Prostate gland (tissue), 2 donors: ENCODE measurements around the gene USP10.

Experiments used
- POLR2A ChIP-seq: fragments of 450-650 bp; IDR thresholded peaks from one replicate; pipeline ENCODE4 v1.6.1; 2016; ENCODE audit warnings: antibody characterized with exemption, mild to moderate bottlenecking
- POLR2AphosphoS5 ChIP-seq: sonication (generic); formaldehyde crosslinking; IDR thresholded peaks from one replicate; pipeline ENCODE4 v1.6.1; 2017; ENCODE audit warnings: antibody characterized with exemption
- TF ChIP-seq, protein P1 (sequence below), 4 experiments: fragments of 200-600 bp in 2 of 4; fragments of 450-650 bp in 2 of 4; sonication (generic) in 2 of 4; IDR thresholded peaks; 1 replicate in 3 of 4; 2 replicates in 1 of 4; pipeline ENCODE4 v1.5.1; 2016 to 2019; ENCODE audit warnings: antibody characterized with exemption in 4 of 4, mild to moderate bottlenecking in 2 of 4, moderate library complexity in 2 of 4

DNA sequence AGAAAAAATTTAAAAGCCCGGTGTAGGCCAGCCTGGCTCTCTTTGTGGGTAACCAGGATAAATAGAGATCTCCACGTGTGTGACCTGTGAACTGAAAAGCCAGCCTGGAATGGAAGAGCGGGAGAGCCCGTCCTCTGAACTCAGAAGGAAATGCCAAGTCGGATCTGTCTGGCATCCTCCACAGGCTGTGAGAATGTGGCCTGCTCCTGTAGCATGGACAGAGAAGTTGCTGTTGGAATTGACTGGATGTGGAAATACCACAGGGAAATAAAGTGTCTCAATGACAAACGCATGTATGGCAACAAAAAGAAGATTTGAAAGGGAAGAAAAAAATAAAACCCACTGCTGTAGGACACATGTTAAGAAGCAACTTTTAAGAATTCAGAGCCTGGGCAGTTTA is 44.8 kb upstream of the USP10 start:
- no peak for TF ChIP-seq POLR2A
- TF ChIP-seq, protein P1, sequence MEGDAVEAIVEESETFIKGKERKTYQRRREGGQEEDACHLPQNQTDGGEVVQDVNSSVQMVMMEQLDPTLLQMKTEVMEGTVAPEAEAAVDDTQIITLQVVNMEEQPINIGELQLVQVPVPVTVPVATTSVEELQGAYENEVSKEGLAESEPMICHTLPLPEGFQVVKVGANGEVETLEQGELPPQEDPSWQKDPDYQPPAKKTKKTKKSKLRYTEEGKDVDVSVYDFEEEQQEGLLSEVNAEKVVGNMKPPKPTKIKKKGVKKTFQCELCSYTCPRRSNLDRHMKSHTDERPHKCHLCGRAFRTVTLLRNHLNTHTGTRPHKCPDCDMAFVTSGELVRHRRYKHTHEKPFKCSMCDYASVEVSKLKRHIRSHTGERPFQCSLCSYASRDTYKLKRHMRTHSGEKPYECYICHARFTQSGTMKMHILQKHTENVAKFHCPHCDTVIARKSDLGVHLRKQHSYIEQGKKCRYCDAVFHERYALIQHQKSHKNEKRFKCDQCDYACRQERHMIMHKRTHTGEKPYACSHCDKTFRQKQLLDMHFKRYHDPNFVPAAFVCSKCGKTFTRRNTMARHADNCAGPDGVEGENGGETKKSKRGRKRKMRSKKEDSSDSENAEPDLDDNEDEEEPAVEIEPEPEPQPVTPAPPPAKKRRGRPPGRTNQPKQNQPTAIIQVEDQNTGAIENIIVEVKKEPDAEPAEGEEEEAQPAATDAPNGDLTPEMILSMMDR (IDR thresholded peaks at IDR 0.05): no peak
- TF ChIP-seq POLR2AphosphoS5: no peak
